Left ventricle myocardium inferior (tissue), 1 donor: ENCODE measurements around the gene RAB39A. TPM values are rescaled to one million over a fixed set of nuclear protein-coding genes. Genes with fewer than 3 reads are reported as not detected.

Experiments used
- DNase-seq: peaks from one replicate; pipeline ENCODE4 v3.0.0-alpha.2; 2020
- H3K27ac ChIP-seq: fragments of 200-600 bp; replicated peaks from 2 replicates; pipeline ENCODE4 v1.8.0; 2021
- H3K27me3 ChIP-seq: fragments of 200-600 bp; 2 replicates; pipeline ENCODE4 v1.8.0; 2021; ENCODE audit warnings: low read depth
- H3K36me3 ChIP-seq: fragments of 200-600 bp; 2 replicates; pipeline ENCODE4 v1.8.0; 2021
- H3K4me1 ChIP-seq: fragments of 200-600 bp; 2 replicates; pipeline ENCODE4 v1.8.0; 2021
- H3K4me3 ChIP-seq: fragments of 200-600 bp; 2 replicates; pipeline ENCODE4 v1.8.0; 2021; ENCODE audit warnings: mild to moderate bottlenecking, moderate library complexity
- H3K9me3 ChIP-seq: fragments of 200-600 bp; replicated peaks from 2 replicates; pipeline ENCODE4 v1.8.0; 2021
- CTCF ChIP-seq: fragments of 200-600 bp; IDR thresholded peaks from 2 replicates; pipeline ENCODE4 v1.8.0; 2021; ENCODE audit warnings: antibody characterized with exemption, mild to moderate bottlenecking, borderline replicate concordance
- intact Hi-C: fragments of 100-400 bp; cut with micrococcal nuclease; formaldehyde crosslinking; loops from one replicate; pipeline ENCODE4 v1.11.0; 2022
- total RNA-seq: library from RNA; stranded (reverse); fragmentation: NEBNext Ultra II Directional; extraction: Animal tissue kit (Norgen Biotek cat#: 25700); gene quantifications from one replicate; pipeline ENCODE4 v1.2.1, GENCODE V29; 2021
- donor health status: DM: no; HTN: yes; CAD: no; lungs with severe emphysema.

Gene RAB39A
- total RNA-seq, 1 donor from 2014 or later = 0.52 TPM

- DNase-seq = no peak
- no peak for TF ChIP-seq CTCF
- peaks cover 25% of the 10 kb centered on the region for H3K27me3 ChIP-seq
- H3K9me3 ChIP-seq = no peaks in the 10 kb centered on the region
- no peak overlapping the region for H3K4me3 ChIP-seq
- intact Hi-C loops = no loop called here
- no peak overlapping the region for H3K27ac ChIP-seq
- no peaks in the 10 kb centered on the region for H3K4me1 ChIP-seq
- no peaks in the 10 kb centered on the region for H3K36me3 ChIP-seq
These were observed 25.2 kb downstream of the RAB39A start for GRCh38 chr11:107953446-107953845.

GRCh38 chr11:107956543-107956942 is 28.3 kb downstream of the RAB39A start:
- H3K4me1 ChIP-seq = no peaks in the 10 kb centered on the region
- H3K27me3 ChIP-seq = peaks cover 33% of the 10 kb centered on the region
- H3K36me3 ChIP-seq = no peaks in the 10 kb centered on the region
- no peak for TF ChIP-seq CTCF
- no peak overlapping the region for H3K4me3 ChIP-seq
- no peaks in the 10 kb centered on the region for H3K9me3 ChIP-seq
- H3K27ac ChIP-seq = no peak overlapping the region
- intact Hi-C loops = no loop called here
- no peak for DNase-seq

- no peak overlapping the region for H3K4me3 ChIP-seq
- intact Hi-C loops = no loop called here
- H3K27me3 ChIP-seq = peaks cover 33% of the 10 kb centered on the region
- TF ChIP-seq CTCF = no peak
- H3K36me3 ChIP-seq = no peaks in the 10 kb centered on the region
- H3K27ac ChIP-seq = no peak overlapping the region
- DNase-seq = no peak
- H3K9me3 ChIP-seq = no peaks in the 10 kb centered on the region
- no peaks in the 10 kb centered on the region for H3K4me1 ChIP-seq
These were observed 28.9 kb downstream of the RAB39A start for GRCh38 chr11:107957109-107957588.

- Histone ChIP-seq H3K36me3 (no peaks in the 10 kb centered on the region), H3K9me3 (no peaks in the 10 kb centered on the region), H3K27me3 (peaks cover 30% of the 10 kb centered on the region), H3K4me1 (no peaks in the 10 kb centered on the region), H3K27ac (no peak overlapping the region), H3K4me3 (no peak overlapping the region)
- no peak for TF ChIP-seq CTCF
- intact Hi-C loops = no loop called here
- no peak for DNase-seq
These were observed 33.2 kb downstream of the RAB39A start for GRCh38 chr11:107961480-107961879.

GRCh38 chr11:107962181-107962580 is 33.9 kb downstream of the RAB39A start:
- Histone ChIP-seq H3K27me3 (peaks cover 23% of the 10 kb centered on the region), H3K4me1 (no peaks in the 10 kb centered on the region), H3K9me3 (no peaks in the 10 kb centered on the region), H3K4me3 (no peak overlapping the region), H3K27ac (no peak overlapping the region), H3K36me3 (no peaks in the 10 kb centered on the region)
- no peak for DNase-seq
- intact Hi-C loops = no loop called here
- TF ChIP-seq CTCF = no peak

- TF ChIP-seq CTCF = no peak
- Histone ChIP-seq H3K4me3 (no peak overlapping the region), H3K27ac (no peak overlapping the region), H3K4me1 (no peaks in the 10 kb centered on the region), H3K36me3 (no peaks in the 10 kb centered on the region), H3K27me3 (peaks cover 14% of the 10 kb centered on the region), H3K9me3 (no peaks in the 10 kb centered on the region)
- intact Hi-C loops = no loop called here
- DNase-seq = no peak
These were observed 34.8 kb downstream of the RAB39A start for GRCh38 chr11:107963091-107963490.
